ENCODE results near the gene DOK6.
A peak's percentile ranks its signal among the peaks of the same experiment; 100 is the strongest.
"Not testable (repeated sequence)": the region's sequence is repeated elsewhere in the genome, so short reads cannot be mapped to it uniquely, and the experiment has no call there.

DOK6 gene

GRCh38 chr18:69830189-69830588 is 429.5 kb downstream of the DOK6 start:
- DNase-seq = no peak

- DNase-seq = not testable (repeated sequence)
Observed at GRCh38 chr18:69834980-69835379, 434.3 kb downstream of the DOK6 start.

DNA sequence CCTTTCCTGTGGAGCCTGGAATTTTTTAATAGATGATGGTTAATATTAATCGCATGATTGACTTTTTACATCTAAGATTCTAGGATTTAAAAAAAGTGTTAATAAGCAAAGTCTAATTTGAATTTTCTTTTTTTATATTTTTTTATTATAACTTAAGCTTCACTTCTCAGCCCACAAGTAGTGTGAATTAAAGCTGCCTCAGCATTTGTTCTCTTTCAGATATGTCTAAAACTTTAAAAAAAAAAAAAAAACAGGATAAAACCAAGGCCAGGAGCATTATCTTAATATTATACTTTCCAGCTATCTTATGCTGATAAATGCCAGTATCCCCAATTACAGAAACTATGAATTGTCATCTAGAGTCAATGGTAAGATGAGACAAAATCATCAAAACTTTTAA is 437.3 kb downstream of the DOK6 start:
- no peak for DNase-seq

DNA sequence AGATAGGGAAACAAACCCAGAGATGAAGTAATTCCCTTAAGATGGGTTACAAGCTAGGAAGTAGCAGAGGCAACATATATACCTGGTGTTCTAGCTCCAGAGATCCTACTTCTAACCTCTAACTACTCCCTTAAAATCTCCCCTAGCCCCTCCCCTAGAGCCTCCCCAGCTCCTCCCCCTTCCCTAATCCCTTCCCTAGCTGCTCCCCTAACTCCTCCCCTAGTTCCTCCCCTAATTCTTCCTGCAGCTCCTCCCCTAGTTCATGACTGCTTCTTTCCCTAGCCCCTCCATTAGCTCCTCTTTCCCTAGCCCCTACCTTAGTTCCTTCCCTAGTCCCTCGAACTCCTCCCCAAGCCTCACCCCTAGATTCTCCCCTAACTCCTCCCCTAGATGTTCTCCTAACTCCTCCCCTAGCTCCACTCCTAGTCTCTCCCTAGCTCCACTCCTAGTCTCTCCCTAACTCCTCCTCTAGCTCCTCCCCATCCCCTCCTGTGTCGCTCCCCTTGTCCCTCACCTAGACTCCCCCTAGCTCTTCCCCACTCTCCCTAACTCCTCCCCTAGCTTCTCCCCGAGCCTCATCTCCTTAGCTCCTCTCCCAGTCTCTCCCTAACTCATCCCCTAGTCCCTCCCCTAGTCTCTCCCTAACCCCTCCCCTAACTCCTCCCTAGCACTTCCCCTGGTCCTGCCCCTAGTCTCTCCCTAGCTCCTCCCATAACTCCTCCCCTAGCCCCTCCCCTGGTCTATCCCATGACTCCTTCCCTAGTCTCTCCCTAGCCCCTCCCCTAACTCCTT is 438.1 kb downstream of the DOK6 start:
- peak in 1 of 2 donors; percentile 7 for DNase-seq

DNA sequence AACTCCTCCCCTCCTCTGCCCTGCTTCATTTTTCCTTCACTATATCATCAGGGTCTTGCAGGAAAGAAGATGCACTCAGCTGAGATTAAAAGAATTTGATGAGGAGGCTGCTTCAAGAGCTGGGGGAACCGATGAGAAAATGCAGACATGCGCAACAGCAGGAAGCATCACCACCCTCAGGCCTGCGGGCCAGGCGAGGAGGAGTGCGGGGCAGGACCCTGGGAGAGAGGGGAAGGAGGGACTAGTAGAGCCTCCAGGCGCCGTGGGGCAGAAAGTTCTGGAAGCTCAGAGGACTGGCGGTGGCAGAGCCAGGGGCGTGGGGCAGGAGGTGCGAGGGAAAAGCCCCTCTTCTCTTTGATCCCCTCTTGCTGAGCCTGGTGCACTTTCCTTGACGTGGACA is 438.8 kb downstream of the DOK6 start:
- DNase-seq = no peak

DNA sequence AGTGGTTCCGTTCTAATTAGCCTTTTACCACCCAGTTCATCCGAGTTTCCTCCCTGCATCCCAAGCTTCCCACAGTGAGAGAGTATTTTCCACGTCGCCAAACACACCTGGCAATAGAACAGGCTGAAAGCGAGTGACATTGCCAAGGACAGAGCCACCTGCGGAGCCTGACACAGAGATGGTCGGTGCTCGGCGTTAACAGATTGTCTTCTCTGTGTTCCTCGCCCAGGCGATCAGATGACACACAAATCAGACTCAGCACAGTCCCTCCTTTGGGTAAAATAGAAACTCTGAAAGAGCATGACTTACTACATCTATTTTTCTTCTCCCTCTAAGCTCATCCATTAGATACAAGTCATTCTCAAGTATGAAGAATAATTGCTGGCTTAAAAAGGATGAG is 439.3 kb downstream of the DOK6 start:
- no peak for DNase-seq

GRCh38 chr18:69840445-69840844 is 439.8 kb downstream of the DOK6 start:
- no peak for DNase-seq

DNA sequence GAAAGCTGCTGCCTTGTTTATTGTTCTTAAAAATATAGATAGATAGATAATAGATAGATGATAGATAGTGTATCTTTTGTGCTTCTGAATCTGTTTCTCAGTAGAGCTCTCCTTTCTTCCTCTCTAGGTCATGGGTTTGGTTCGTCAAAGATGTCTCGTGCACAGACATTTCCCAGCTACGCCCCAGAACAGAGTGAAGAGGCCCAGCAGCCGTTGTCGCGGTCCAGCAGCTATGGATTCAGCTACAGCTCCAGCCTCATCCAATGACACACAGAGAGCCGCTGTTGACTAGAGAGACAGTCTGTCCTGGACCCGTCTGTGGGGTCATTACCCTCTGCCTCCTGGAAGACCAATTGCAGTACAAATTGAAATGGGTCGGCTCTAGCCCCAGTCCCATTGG is 440.4 kb downstream of the DOK6 start:
- no peak for DNase-seq

DNA sequence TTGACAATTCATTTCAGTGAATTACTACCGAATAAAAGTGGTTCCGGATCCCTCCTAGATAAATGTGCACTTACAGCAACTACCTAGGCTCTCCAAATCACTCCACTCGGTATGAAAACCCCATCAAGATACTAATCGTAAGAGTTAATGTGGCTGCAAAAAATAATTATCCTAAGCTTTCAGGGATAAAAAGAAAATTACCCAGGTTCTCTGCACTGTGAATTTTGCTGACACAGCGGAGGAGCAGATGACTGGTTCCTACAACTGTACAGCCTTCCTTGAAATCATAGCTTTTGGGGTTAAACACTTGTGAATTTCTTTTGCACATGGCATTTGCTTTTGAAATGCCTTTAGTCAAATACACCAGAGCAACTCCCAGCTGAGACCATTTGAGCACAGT is 442.3 kb downstream of the DOK6 start:
- no peak for DNase-seq

DNA sequence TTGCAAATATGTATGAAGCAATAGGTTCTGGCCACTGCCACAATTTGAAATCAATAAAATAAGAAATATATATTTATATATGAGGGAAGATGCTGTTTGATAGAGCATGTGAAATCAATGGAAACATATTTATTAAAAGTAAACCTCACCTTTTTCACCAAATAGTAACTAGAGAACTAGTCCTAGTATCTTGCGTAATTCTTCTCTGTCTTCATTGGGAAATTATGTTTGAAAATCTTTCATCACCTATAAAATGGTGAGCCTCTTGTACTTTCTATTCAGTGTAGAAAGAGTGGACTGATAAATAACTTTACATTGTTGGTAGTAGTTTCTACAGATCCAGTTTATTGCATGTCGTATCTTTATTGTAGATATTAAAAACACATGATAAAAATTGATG is 444.0 kb downstream of the DOK6 start:
- DNase-seq = no peak

DNA sequence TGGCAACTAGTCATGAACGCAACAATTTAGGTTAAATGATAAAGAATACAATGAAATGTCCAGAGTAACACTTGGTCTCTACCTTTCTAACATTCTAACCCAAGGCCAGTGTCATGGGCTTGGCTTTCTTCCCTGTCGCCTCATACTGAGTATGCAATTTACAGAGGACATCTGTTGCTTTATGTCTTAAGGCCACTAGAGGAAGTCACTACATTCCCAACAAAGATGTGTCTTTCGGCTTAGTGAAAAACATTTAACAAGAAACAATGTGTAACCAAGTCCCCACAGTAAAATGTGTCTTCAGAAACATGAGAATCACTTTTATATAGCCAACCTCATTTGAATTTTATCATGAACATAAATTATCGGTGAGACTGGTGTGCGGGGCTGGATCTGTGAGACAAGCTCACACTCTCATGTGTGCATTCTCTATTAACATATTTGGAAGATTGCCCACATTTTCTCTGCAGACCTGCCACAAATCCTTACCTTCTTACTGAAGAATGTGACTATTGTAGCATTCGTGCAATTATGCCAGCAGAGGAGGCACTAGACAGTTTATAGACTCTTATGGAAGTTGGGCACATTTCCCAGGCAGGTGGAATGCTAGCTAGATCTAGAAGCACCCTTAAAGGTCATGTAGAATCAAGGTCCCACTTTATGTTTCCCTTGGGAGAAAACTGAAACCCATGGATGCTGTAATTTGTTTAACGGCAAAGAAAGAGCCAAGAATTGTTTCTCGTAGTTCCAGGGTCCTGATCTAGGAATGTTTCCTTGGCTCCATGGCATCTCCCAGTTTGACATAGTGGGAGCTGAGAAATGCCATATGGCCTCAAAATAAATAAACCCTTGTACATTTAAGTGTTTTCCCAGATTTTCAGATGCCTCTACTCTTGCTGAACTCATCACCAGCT is 445.2 kb downstream of the DOK6 start:
- DNase-seq = peak in 1 of 2 donors; percentile 2

- DNase-seq = no peak
Observed at GRCh38 chr18:69853051-69853450, 452.4 kb downstream of the DOK6 start.

DNA sequence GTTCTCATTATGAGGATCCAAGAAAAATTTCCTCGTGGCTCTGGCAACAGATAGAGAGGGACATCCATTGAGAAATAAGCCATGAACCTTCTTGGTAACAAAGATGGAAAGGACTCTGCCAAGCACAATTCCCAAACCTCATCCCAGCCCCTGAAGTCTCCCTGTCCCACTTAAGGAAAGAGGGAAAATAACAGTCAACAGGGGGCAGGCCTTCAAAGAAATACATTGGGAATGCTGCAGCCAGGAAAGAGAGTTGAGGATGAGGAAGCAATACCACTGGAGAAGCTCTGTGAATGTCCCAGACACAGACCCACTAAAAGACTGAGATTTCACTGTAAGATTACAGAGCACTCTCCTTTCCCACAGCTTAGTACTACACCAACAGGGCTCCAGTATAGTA is 453.8 kb downstream of the DOK6 start:
- DNase-seq = no peak

GRCh38 chr18:69858897-69859296 is 458.2 kb downstream of the DOK6 start:
- no peak for DNase-seq

DNA sequence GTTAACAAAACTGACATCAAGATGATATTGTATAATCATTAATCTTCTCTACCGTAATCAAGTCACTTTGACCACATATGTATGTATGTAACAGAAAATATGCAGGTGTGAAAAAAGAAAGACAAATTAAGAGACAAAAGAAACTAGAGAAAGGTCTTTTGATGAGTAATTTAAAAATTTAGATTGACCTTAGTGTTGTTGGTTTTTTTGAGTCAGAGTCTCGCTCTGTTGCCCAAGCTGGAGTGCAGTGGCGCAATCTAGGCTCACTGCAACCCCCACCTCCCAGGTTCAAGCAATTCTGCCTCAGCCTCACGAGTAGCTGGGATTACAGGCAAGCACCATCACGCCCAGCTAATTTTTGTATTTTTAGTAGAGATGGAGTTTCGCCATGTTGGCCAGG is 464.1 kb downstream of the DOK6 start:
- DNase-seq = not testable (repeated sequence)

- no peak for DNase-seq
Observed at GRCh38 chr18:69865776-69866175, 465.1 kb downstream of the DOK6 start.

- DNase-seq = no peak
Observed at GRCh38 chr18:69866212-69866611, 465.5 kb downstream of the DOK6 start.

- no peak for DNase-seq
Observed at GRCh38 chr18:69870736-69871135, 470.0 kb downstream of the DOK6 start.

DNA sequence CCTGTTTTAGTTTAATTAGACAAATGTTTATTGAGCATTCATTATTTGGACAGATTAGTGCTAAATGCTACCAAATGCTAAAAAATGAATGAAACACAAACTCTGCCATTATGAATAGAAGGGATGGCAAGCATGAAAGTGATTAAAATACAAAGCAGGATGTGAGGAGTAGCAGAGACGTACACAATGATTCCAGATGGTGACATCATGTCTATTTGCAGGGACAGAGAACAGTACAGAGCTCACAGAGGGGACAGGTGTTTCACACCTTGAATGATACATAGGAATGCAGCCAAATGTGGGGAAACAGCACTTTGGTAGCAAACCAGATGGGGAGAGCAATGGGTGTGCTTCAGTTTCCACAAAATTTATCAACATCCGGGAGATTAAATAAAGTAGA is 470.7 kb downstream of the DOK6 start:
- DNase-seq = no peak

DNA sequence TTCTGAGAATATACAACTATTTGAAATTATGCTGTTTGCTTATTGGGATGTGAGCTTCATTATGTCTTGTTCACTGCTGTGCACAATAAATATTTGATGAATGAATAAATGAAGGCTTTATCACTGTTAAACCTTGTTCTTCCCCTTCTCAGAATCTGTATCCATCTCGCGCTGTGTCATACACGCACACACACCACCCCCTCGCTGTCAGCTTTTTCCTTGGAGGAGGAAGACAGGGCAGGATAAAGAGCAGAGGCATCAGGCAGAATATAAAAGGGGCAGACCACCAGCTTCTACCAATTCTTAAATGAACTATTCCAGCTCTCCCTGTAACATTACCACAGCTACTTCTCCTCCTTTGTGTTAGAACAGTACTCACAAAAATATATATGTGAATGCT is 472.0 kb downstream of the DOK6 start:
- DNase-seq = no peak

GRCh38 chr18:69874058-69874457 is 473.4 kb downstream of the DOK6 start:
- no peak for DNase-seq

GRCh38 chr18:69876490-69876889 is 475.8 kb downstream of the DOK6 start:
- DNase-seq = no peak

GRCh38 chr18:69878213-69878933 is 477.7 kb downstream of the DOK6 start:
- DNase-seq = no peak
